Cerebellar cortex (tissue), 1 donor: ENCODE measurements around the gene TTYH3.
A peak's percentile ranks its signal among the peaks of the same experiment; 100 is the strongest.
"Not testable (repeated sequence)": the region's sequence is repeated elsewhere in the genome, so short reads cannot be mapped to it uniquely, and the experiment has no call there.

Source experiments
- DNase-seq: peaks from one replicate; pipeline ENCODE4 v3.0.0-alpha.2; 2015; ENCODE audit warnings: low spot score

Gene TTYH3

GRCh38 chr7:2631946-2632732 lies at the start of gene TTYH3:
Gene TTYH3 (plus strand): TSS chr7:2631986. CDS start chr7:2632156, 170 bp downstream.
- no peak for DNase-seq

GRCh38 chr7:2582006-2582735 lies 49.6 kb upstream of the TTYH3 start:
- no peak for DNase-seq

GRCh38 chr7:2583798-2584580 lies 47.8 kb upstream of the TTYH3 start:
- DNase-seq = no peak

GRCh38 chr7:2585446-2585845 lies 46.3 kb upstream of the TTYH3 start:
- DNase-seq = no peak

GRCh38 chr7:2586326-2587020 lies 45.3 kb upstream of the TTYH3 start:
- no peak for DNase-seq

- DNase-seq = no peak
Observed at GRCh38 chr7:2587134-2587533, 44.7 kb upstream of the TTYH3 start.

GRCh38 chr7:2587778-2588177 lies 44.0 kb upstream of the TTYH3 start:
- no peak for DNase-seq

- DNase-seq = no peak
Observed at GRCh38 chr7:2589341-2589740, 42.4 kb upstream of the TTYH3 start.

- DNase-seq = not testable (repeated sequence)
Observed at GRCh38 chr7:2589941-2590340, 41.8 kb upstream of the TTYH3 start.

- no peak for DNase-seq
Observed at GRCh38 chr7:2592375-2592865, 39.4 kb upstream of the TTYH3 start.

GRCh38 chr7:2593036-2593727 lies 38.6 kb upstream of the TTYH3 start:
- DNase-seq = no peak

GRCh38 chr7:2594599-2594998 lies 37.2 kb upstream of the TTYH3 start:
- DNase-seq = no peak

GRCh38 chr7:2595258-2595860 lies 36.4 kb upstream of the TTYH3 start:
- no peak for DNase-seq

- DNase-seq = no peak
Observed at GRCh38 chr7:2596464-2597272, 35.1 kb upstream of the TTYH3 start.

- DNase-seq = peak; percentile 60
Observed at GRCh38 chr7:2597273-2597640, 34.5 kb upstream of the TTYH3 start.

GRCh38 chr7:2598154-2598823 lies 33.5 kb upstream of the TTYH3 start:
- no peak for DNase-seq

GRCh38 chr7:2601065-2601464 lies 30.7 kb upstream of the TTYH3 start:
- DNase-seq = no peak

GRCh38 chr7:2601907-2602306 lies 29.9 kb upstream of the TTYH3 start:
- no peak for DNase-seq

- DNase-seq = no peak
Observed at GRCh38 chr7:2602406-2603043, 29.3 kb upstream of the TTYH3 start.
